Central memory CD8-positive, alpha-beta T cell (primary cell): ENCODE data around the gene SMCP.

ENCODE experiments used
- ATAC-seq: fragments of 150-1000 bp; cut with Tn5 transposase; replicated peaks from 2 replicates; pipeline ENCODE4 v1.10.0; 2022; ENCODE audit warnings: mild to moderate bottlenecking, moderate FRiP score, moderate number of reproducible peaks; ENCODE audit not compliant: poor library complexity, severe bottlenecking; ENCODE audit errors: extremely low read depth
- DNase-seq, 2 donors: peaks; one replicate each; pipeline ENCODE4 v3.0.0; 2021; ENCODE audit warnings: low spot score in 2 of 2
- H3K27ac Mint-ChIP-seq: one replicate; pipeline ENCODE4 v1.8.0; 2022; ENCODE audit warnings: low read depth, mild to moderate bottlenecking, moderate library complexity, mixed read lengths
- H3K27me3 Mint-ChIP-seq: one replicate; pipeline ENCODE4 v1.8.0; 2022; ENCODE audit warnings: mixed read lengths
- H3K36me3 Mint-ChIP-seq: one replicate; pipeline ENCODE4 v1.8.0; 2022; ENCODE audit warnings: mild to moderate bottlenecking, moderate library complexity, mixed read lengths; ENCODE audit not compliant: insufficient read depth
- H3K4me1 Mint-ChIP-seq: one replicate; pipeline ENCODE4 v1.8.0; 2022; ENCODE audit warnings: mixed read lengths
- H3K4me3 Mint-ChIP-seq: one replicate; pipeline ENCODE4 v1.8.0; 2022; ENCODE audit warnings: mild to moderate bottlenecking, moderate library complexity, mixed read lengths
- H3K9me3 Mint-ChIP-seq: one replicate; pipeline ENCODE4 v1.8.0; 2022; ENCODE audit warnings: mixed read lengths

Gene SMCP

GRCh38 chr1:152873495-152873894 is 4.6 kb upstream of the SMCP start:
- DNase-seq (no peak), ATAC-seq (no peak)
- Mint-ChIP-seq H3K4me3 (no peak overlapping the region), H3K27ac (no peak overlapping the region), H3K36me3 (no peaks in the 10 kb centered on the region), H3K9me3 (no peaks in the 10 kb centered on the region), H3K27me3 (peaks cover 46% of the 10 kb centered on the region), H3K4me1 (no peaks in the 10 kb centered on the region)

GRCh38 chr1:152876827-152877226 is 1.3 kb upstream of the SMCP start:
- Mint-ChIP-seq H3K4me1 (no peaks in the 10 kb centered on the region), H3K36me3 (no peaks in the 10 kb centered on the region), H3K27ac (no peak overlapping the region), H3K27me3 (peaks cover 40% of the 10 kb centered on the region), H3K9me3 (no peaks in the 10 kb centered on the region), H3K4me3 (no peak overlapping the region)
- DNase-seq: no peak
- no peak for ATAC-seq

GRCh38 chr1:152879559-152880198 is 1.6 kb downstream of the SMCP start:
- no peaks in the 10 kb centered on the region for H3K4me1 Mint-ChIP-seq
- DNase-seq: no peak

GRCh38 chr1:152880316-152880715 is 2.2 kb downstream of the SMCP start:
- DNase-seq (no peak), ATAC-seq (no peak)
- H3K9me3 Mint-ChIP-seq: no peaks in the 10 kb centered on the region
- no peak overlapping the region for H3K4me3 Mint-ChIP-seq
- no peaks in the 10 kb centered on the region for H3K4me1 Mint-ChIP-seq
- H3K36me3 Mint-ChIP-seq: no peaks in the 10 kb centered on the region
- H3K27ac Mint-ChIP-seq: no peak overlapping the region
- peaks cover 28% of the 10 kb centered on the region for H3K27me3 Mint-ChIP-seq

More at GRCh38 chr1:152879559-152880198, 1.6 kb downstream of the SMCP start:
- Mint-ChIP-seq H3K4me3 (no peak overlapping the region), H3K27me3 (peaks cover 34% of the 10 kb centered on the region), H3K9me3 (no peaks in the 10 kb centered on the region), H3K36me3 (no peaks in the 10 kb centered on the region), H3K27ac (no peak overlapping the region)
- no peak for ATAC-seq

- DNase-seq (no peak), ATAC-seq (peak; percentile 28)
- H3K36me3 Mint-ChIP-seq: no peaks in the 10 kb centered on the region
- H3K27ac Mint-ChIP-seq: no peak overlapping the region
- H3K4me1 Mint-ChIP-seq: peaks cover 5% of the 10 kb centered on the region
- no peaks in the 10 kb centered on the region for H3K9me3 Mint-ChIP-seq
- H3K4me3 Mint-ChIP-seq: no peak overlapping the region
- H3K27me3 Mint-ChIP-seq: peaks cover 28% of the 10 kb centered on the region
Observed at GRCh38 chr1:152880907-152881306, 2.8 kb downstream of the SMCP start.

GRCh38 chr1:152884085-152884484 is 6.0 kb downstream of the SMCP start:
- H3K4me3 Mint-ChIP-seq: no peak overlapping the region
- H3K4me1 Mint-ChIP-seq: peaks cover 5% of the 10 kb centered on the region
- H3K27me3 Mint-ChIP-seq: peaks cover 17% of the 10 kb centered on the region

GRCh38 chr1:152884506-152884905 is 6.4 kb downstream of the SMCP start:
- no peak overlapping the region for H3K27ac Mint-ChIP-seq
- H3K27me3 Mint-ChIP-seq: peaks cover 22% of the 10 kb centered on the region
- H3K4me3 Mint-ChIP-seq: no peak overlapping the region
- H3K36me3 Mint-ChIP-seq: no peaks in the 10 kb centered on the region
- peaks cover 5% of the 10 kb centered on the region for H3K4me1 Mint-ChIP-seq
- ATAC-seq (no peak), DNase-seq (no peak)
- H3K9me3 Mint-ChIP-seq: no peaks in the 10 kb centered on the region

More at GRCh38 chr1:152884085-152884484, 6.0 kb downstream of the SMCP start:
- Mint-ChIP-seq H3K36me3 (no peaks in the 10 kb centered on the region), H3K27ac (no peak overlapping the region), H3K9me3 (no peaks in the 10 kb centered on the region)
- DNase-seq: no peak
- ATAC-seq: no peak

GRCh38 chr1:152884966-152885624 is 7.0 kb downstream of the SMCP start:
- Mint-ChIP-seq H3K4me3 (no peak overlapping the region), H3K36me3 (no peaks in the 10 kb centered on the region), H3K4me1 (peaks cover 5% of the 10 kb centered on the region), H3K9me3 (no peaks in the 10 kb centered on the region), H3K27ac (no peak overlapping the region), H3K27me3 (peaks cover 24% of the 10 kb centered on the region)
- DNase-seq (no peak), ATAC-seq (no peak)

- DNase-seq (no peak), ATAC-seq (no peak)
- Mint-ChIP-seq H3K9me3 (no peaks in the 10 kb centered on the region), H3K36me3 (no peaks in the 10 kb centered on the region), H3K27ac (no peak overlapping the region), H3K4me1 (peaks cover 5% of the 10 kb centered on the region), H3K4me3 (no peak overlapping the region), H3K27me3 (peaks cover 24% of the 10 kb centered on the region)
Observed at GRCh38 chr1:152886085-152886484, 8.0 kb downstream of the SMCP start.

GRCh38 chr1:152886758-152887409 is 8.8 kb downstream of the SMCP start:
- no peak overlapping the region for H3K27ac Mint-ChIP-seq
- ATAC-seq: no peak
- no peak for DNase-seq
- no peaks in the 10 kb centered on the region for H3K36me3 Mint-ChIP-seq
- H3K27me3 Mint-ChIP-seq: peaks cover 24% of the 10 kb centered on the region
- H3K9me3 Mint-ChIP-seq: no peaks in the 10 kb centered on the region
- peaks cover 5% of the 10 kb centered on the region for H3K4me1 Mint-ChIP-seq
- H3K4me3 Mint-ChIP-seq: no peak overlapping the region

- no peak overlapping the region for H3K4me3 Mint-ChIP-seq
- peaks cover 5% of the 10 kb centered on the region for H3K4me1 Mint-ChIP-seq
- no peaks in the 10 kb centered on the region for H3K9me3 Mint-ChIP-seq
- no peak overlapping the region for H3K27ac Mint-ChIP-seq
- DNase-seq (no peak), ATAC-seq (no peak)
- H3K27me3 Mint-ChIP-seq: peaks cover 36% of the 10 kb centered on the region
- H3K36me3 Mint-ChIP-seq: no peaks in the 10 kb centered on the region
Observed at GRCh38 chr1:152888126-152888525, 10.0 kb downstream of the SMCP start.

- Mint-ChIP-seq H3K4me1 (no peaks in the 10 kb centered on the region), H3K27ac (no peak overlapping the region), H3K27me3 (peaks cover 72% of the 10 kb centered on the region), H3K4me3 (no peak overlapping the region), H3K9me3 (no peaks in the 10 kb centered on the region), H3K36me3 (peaks cover 1% of the 10 kb centered on the region)
- ATAC-seq (no peak), DNase-seq (no peak)
Observed at GRCh38 chr1:152899027-152899426, 20.9 kb downstream of the SMCP start.

GRCh38 chr1:152899883-152900282 is 21.8 kb downstream of the SMCP start:
- Mint-ChIP-seq H3K4me3 (no peak overlapping the region), H3K36me3 (peaks cover 1% of the 10 kb centered on the region), H3K9me3 (no peaks in the 10 kb centered on the region), H3K27me3 (peaks cover 68% of the 10 kb centered on the region), H3K4me1 (no peaks in the 10 kb centered on the region), H3K27ac (no peak overlapping the region)
- no peak for ATAC-seq
- DNase-seq: no peak
